WERI-Rb-1 (cell line): ENCODE data around the gene PGF.

Experiments used
- DNase-seq: peaks from one replicate; pipeline ENCODE4 v3.0.0-alpha.2; 2020
- H3K27ac ChIP-seq: fragments of 250-450 bp; sonication (Bioruptor Pico); 2 replicates; pipeline ENCODE4 v1.5.1; 2020; ENCODE audit warnings: mild to moderate bottlenecking, moderate library complexity
- H3K27me3 ChIP-seq: fragments of 250-450 bp; sonication (Bioruptor Pico); 2 replicates; pipeline ENCODE4 v1.5.1; 2021; ENCODE audit warnings: mild to moderate bottlenecking, low read depth, moderate library complexity; ENCODE audit not compliant: insufficient read depth, severe bottlenecking
- H3K36me3 ChIP-seq: fragments of 250-450 bp; sonication (Bioruptor Pico); 2 replicates; pipeline ENCODE4 v1.5.1; 2020; ENCODE audit warnings: mild to moderate bottlenecking, moderate library complexity
- H3K4me3 ChIP-seq: 2 replicates; pipeline ENCODE4 v1.5.1; 2011; ENCODE audit warnings: low read depth, mild to moderate bottlenecking, control low read depth, low read length
- H3K9me3 ChIP-seq: fragments of 250-450 bp; sonication (Bioruptor Pico); 2 replicates; pipeline ENCODE4 v1.5.1; 2021; ENCODE audit warnings: mild to moderate bottlenecking, moderate library complexity; ENCODE audit not compliant: severe bottlenecking
- CTCF ChIP-seq: IDR thresholded peaks from 2 replicates; pipeline ENCODE4 v1.5.1; 2011; ENCODE audit warnings: low read depth, mild to moderate bottlenecking, control low read depth, inconsistent platforms, low read length

PGF gene

GRCh38 chr14:74956280-74957072, 1.1 kb upstream of the PGF start:
- DNase-seq, result no peak
- H3K27me3 ChIP-seq, result no peaks in the 10 kb centered on the region
- H3K27ac ChIP-seq, result no peak overlapping the region
- peaks cover 18% of the 10 kb centered on the region for H3K36me3 ChIP-seq
- no peaks in the 10 kb centered on the region for H3K9me3 ChIP-seq
- TF ChIP-seq CTCF, result no peak
- no peak overlapping the region for H3K4me3 ChIP-seq

GRCh38 chr14:74956027-74956279, 556 bp upstream of the PGF start:
- Histone ChIP-seq H3K27ac (no peak overlapping the region), H3K9me3 (no peaks in the 10 kb centered on the region), H3K27me3 (no peaks in the 10 kb centered on the region), H3K36me3 (peaks cover 21% of the 10 kb centered on the region), H3K4me3 (peak overlapping the region; percentile 74)
- TF ChIP-seq CTCF, result no peak
- no peak for DNase-seq

GRCh38 chr14:74954947-74955228, 509 bp downstream of the PGF start:
- TF ChIP-seq CTCF, result no peak
- no peak for DNase-seq
- peaks cover 21% of the 10 kb centered on the region for H3K36me3 ChIP-seq
- peak overlapping the region; percentile 67 for H3K27ac ChIP-seq
- H3K27me3 ChIP-seq, result no peaks in the 10 kb centered on the region
- no peaks in the 10 kb centered on the region for H3K9me3 ChIP-seq
- H3K4me3 ChIP-seq, result peak overlapping the region; percentile 74

GRCh38 chr14:74954232-74954946, 1.0 kb downstream of the PGF start:
- Histone ChIP-seq H3K27ac (peak overlapping the region; percentile 67), H3K4me3 (peak overlapping the region; percentile 74), H3K36me3 (peaks cover 21% of the 10 kb centered on the region), H3K9me3 (no peaks in the 10 kb centered on the region), H3K27me3 (no peaks in the 10 kb centered on the region)
- TF ChIP-seq CTCF, result no peak
- DNase-seq, result peak; percentile 63

- Histone ChIP-seq H3K27ac (peak overlapping the region; percentile 67), H3K4me3 (peak overlapping the region; percentile 74)
- no peak for TF ChIP-seq CTCF
Measured at GRCh38 chr14:74953686-74954085, 1.7 kb downstream of the PGF start.

More at GRCh38 chr14:74953686-74954085, 1.7 kb downstream of the PGF start:
- Histone ChIP-seq H3K9me3 (no peaks in the 10 kb centered on the region), H3K27me3 (no peaks in the 10 kb centered on the region), H3K36me3 (peaks cover 26% of the 10 kb centered on the region)
- DNase-seq, result no peak
